ENCODE measurements around the gene ELFN2. TPM values are rescaled to one million over a fixed set of nuclear protein-coding genes. Genes with fewer than 3 reads are reported as not detected.

Gene ELFN2
- total RNA-seq, 3 donors from 2014 or later = not detected

DNA sequence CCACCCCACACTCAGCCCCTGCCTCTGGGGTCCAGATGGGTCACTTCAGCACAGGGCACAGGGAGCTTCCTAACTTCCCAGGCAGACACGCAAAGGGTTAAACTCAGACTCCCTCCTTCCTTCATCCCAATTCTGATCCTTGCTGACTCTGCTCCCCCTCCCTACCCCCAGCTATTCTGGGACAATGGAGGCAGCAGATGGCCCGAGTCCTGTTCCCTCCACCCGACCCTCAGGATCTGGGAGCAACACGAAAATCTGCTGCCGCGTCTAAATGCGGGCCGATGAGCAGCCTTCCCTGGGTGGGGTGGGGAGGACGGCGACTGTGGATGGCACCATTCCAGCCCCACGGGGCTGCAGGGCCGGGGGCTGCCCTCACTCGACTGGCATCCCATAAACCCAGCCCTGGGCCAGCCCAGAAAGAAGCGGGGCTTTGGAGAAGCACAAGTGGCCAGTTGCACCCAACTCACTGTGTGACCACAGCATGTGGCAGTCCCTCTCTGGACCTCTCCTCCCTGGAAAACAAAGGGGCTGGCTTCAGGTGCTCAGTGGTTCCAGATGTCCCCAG lies 40.2 kb upstream of the ELFN2 start:
- TF ChIP-seq POLR2A (IDR thresholded peaks at IDR 0.05) (no peak), POLR2AphosphoS5 (IDR thresholded peaks at IDR 0.05) (no peak)
- TF ChIP-seq, protein P1, sequence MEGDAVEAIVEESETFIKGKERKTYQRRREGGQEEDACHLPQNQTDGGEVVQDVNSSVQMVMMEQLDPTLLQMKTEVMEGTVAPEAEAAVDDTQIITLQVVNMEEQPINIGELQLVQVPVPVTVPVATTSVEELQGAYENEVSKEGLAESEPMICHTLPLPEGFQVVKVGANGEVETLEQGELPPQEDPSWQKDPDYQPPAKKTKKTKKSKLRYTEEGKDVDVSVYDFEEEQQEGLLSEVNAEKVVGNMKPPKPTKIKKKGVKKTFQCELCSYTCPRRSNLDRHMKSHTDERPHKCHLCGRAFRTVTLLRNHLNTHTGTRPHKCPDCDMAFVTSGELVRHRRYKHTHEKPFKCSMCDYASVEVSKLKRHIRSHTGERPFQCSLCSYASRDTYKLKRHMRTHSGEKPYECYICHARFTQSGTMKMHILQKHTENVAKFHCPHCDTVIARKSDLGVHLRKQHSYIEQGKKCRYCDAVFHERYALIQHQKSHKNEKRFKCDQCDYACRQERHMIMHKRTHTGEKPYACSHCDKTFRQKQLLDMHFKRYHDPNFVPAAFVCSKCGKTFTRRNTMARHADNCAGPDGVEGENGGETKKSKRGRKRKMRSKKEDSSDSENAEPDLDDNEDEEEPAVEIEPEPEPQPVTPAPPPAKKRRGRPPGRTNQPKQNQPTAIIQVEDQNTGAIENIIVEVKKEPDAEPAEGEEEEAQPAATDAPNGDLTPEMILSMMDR (IDR thresholded peaks at IDR 0.05) = no peak
- H3K27me3 ChIP-seq = peaks cover 0 to 6% of the 10 kb centered on the region in 2 donors
- no peak overlapping the region for H3K27ac ChIP-seq
- no peaks in the 10 kb centered on the region for H3K36me3 ChIP-seq
- no peaks in the 10 kb centered on the region for H3K9me3 ChIP-seq
- no peak overlapping the region for H3K4me3 ChIP-seq
- DNase-seq (ENCODE audit: low spot score in 2 of 2) = no peak
- intact Hi-C loops (cut with DNase I; ENCODE audit: low total_unique reads) = no loop called here
- H3K4me1 ChIP-seq = no peaks in the 10 kb centered on the region

DNA sequence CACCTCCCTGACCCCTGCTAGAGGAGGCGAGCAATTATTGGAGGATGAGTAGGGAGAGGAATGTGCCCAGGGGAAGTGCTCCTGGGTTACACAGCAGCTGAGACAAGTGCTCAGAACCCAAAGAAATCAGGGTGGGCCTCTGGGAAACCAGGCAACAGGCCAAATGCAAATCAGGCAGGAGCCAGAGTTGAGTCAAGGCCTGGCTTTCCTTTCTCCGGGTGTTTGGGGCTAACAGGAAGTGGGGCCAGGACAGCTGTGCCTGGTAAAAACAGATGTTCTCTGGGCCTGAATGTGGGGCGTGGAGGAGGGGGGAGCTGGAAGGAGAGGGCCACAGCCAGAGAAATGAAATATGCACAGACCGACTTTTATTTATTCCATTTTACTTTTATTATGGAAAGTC lies 36.9 kb upstream of the ELFN2 start:
- H3K27me3 ChIP-seq = peaks cover 0 to 6% of the 10 kb centered on the region in 2 donors
- no peaks in the 10 kb centered on the region for H3K9me3 ChIP-seq
- intact Hi-C loops (cut with DNase I; ENCODE audit: low total_unique reads) = no loop called here
- no peak for TF ChIP-seq POLR2A (IDR thresholded peaks at IDR 0.05)
- TF ChIP-seq, protein P1 (IDR thresholded peaks at IDR 0.05) = no peak
- TF ChIP-seq POLR2AphosphoS5 (IDR thresholded peaks at IDR 0.05) = no peak
- H3K4me1 ChIP-seq = no peaks in the 10 kb centered on the region
- no peak overlapping the region for H3K4me3 ChIP-seq
- H3K36me3 ChIP-seq = no peaks in the 10 kb centered on the region
- no peak for DNase-seq (ENCODE audit: low spot score in 2 of 2)
- no peak overlapping the region for H3K27ac ChIP-seq

DNA sequence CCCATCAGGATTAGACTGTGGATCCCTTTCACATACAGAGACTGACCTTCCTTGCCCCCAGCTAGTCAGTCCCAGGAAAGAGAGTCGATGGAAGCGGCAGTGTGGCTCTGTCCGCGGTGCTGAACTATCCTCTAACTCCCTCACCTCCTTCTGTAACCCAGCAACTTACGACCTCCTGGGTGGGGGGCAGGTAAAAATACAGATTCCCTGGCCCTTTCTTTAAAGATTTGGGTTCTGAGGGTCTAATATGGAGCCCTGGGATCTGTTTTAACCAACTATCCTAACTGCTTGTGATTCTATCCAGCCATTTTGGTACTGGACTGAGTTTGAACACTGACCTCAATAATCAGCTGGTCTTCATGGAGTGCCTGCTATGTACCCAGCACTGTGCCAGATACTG lies 35.7 kb upstream of the ELFN2 start:
- Histone ChIP-seq H3K4me3 (no peak overlapping the region), H3K9me3 (no peaks in the 10 kb centered on the region), H3K27me3 (peaks cover 0 to 6% of the 10 kb centered on the region in 2 donors), H3K4me1 (no peaks in the 10 kb centered on the region), H3K36me3 (no peaks in the 10 kb centered on the region), H3K27ac (no peak overlapping the region)
- TF ChIP-seq POLR2A (IDR thresholded peaks at IDR 0.05) = no peak
- TF ChIP-seq, protein P1 (IDR thresholded peaks at IDR 0.05) = no peak
- intact Hi-C loops (cut with DNase I; ENCODE audit: low total_unique reads) = no loop called here
- DNase-seq (ENCODE audit: low spot score in 2 of 2) = no peak

GRCh38 chr22:37462436-37462835 lies 35.2 kb upstream of the ELFN2 start:
- Histone ChIP-seq H3K4me1 (no peaks in the 10 kb centered on the region), H3K36me3 (no peaks in the 10 kb centered on the region), H3K27ac (no peak overlapping the region), H3K4me3 (no peak overlapping the region), H3K9me3 (no peaks in the 10 kb centered on the region), H3K27me3 (peaks cover 0 to 9% of the 10 kb centered on the region in 2 donors)
- intact Hi-C loops (cut with DNase I; ENCODE audit: low total_unique reads) = no loop called here
- TF ChIP-seq POLR2A (IDR thresholded peaks at IDR 0.05) (no peak), POLR2AphosphoS5 (IDR thresholded peaks at IDR 0.05) (no peak)
- TF ChIP-seq, protein P1 (IDR thresholded peaks at IDR 0.05) = no peak
- no peak for DNase-seq (ENCODE audit: low spot score in 2 of 2)

DNA sequence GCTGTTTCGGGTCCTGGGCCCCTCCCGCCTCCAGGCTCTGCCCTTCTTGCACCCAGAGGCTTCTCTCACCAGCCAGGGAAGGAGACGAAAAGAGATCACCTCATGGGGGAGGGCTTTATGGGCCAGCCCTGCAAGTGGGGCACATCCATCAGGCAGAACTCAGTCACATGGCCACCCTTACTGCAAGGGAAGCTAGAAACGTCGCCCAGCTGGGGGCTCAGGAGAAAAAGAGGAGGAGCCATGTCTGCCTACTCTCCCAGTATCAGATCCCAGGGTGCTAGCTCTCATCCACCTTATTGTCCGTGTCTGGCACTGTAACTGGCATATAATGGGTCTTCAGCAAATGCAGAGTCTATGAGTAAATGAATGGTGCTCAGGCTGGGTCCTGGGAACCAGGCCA lies 34.7 kb upstream of the ELFN2 start:
- TF ChIP-seq, protein P1 (IDR thresholded peaks at IDR 0.05) = no peak
- TF ChIP-seq POLR2AphosphoS5 (IDR thresholded peaks at IDR 0.05) = no peak
- no peak for TF ChIP-seq POLR2A (IDR thresholded peaks at IDR 0.05)
- H3K27ac ChIP-seq = no peak overlapping the region
- no peaks in the 10 kb centered on the region for H3K36me3 ChIP-seq
- H3K4me3 ChIP-seq = no peak overlapping the region
- peaks cover 0 to 11% of the 10 kb centered on the region in 2 donors for H3K27me3 ChIP-seq
- no peak for DNase-seq (ENCODE audit: low spot score in 2 of 2)
- no peaks in the 10 kb centered on the region for H3K4me1 ChIP-seq
- intact Hi-C loops (cut with DNase I; ENCODE audit: low total_unique reads) = no loop called here
- H3K9me3 ChIP-seq = no peaks in the 10 kb centered on the region

Data from breast epithelium (tissue), 4 donors.